Esophagus squamous epithelium (tissue), 5 donors: ENCODE data around the gene CASTOR1. TPM values are rescaled to one million over a fixed set of nuclear protein-coding genes. Genes with fewer than 3 reads are reported as not detected.
A peak's percentile ranks its signal among the peaks of the same experiment; 100 is the strongest.

ENCODE experiments used
- DNase-seq: peaks from one replicate; lab custom pipeline; 2025; lab: John Stamatoyannopoulos, UW
- H3K27ac ChIP-seq, 4 donors: fragments of 200-600 bp; sonication (generic); one replicate each; pipeline ENCODE4 v1.5.1; 2016 to 2019; ENCODE audit warnings: mild to moderate bottlenecking in 1 of 4
- H3K27me3 ChIP-seq, 4 donors: fragments of 200-600 bp; sonication (generic); 1 replicate in 3 of 4; 2 replicates in 1 of 4; pipeline versions ENCODE4 v1.5.1 to v1.6.0; 2017 to 2021; ENCODE audit warnings: antibody characterized with exemption in 1 of 4
- H3K36me3 ChIP-seq, 3 donors: fragments of 200-600 bp; sonication (generic); one replicate each; pipeline ENCODE4 v1.5.1; 2016 to 2019
- H3K4me1 ChIP-seq, 3 donors: fragments of 200-600 bp; sonication (generic); one replicate each; pipeline ENCODE4 v1.5.1; 2017 to 2019
- H3K4me3 ChIP-seq, 4 donors: fragments of 200-600 bp; sonication (generic); 1 replicate in 3 of 4; 2 replicates in 1 of 4; pipeline ENCODE4 v1.5.1; 2016 to 2019; ENCODE audit warnings: mild to moderate bottlenecking in 2 of 4, moderate library complexity in 1 of 4
- H3K9me3 ChIP-seq, 3 donors: fragments of 200-600 bp; sonication (generic); one replicate each; pipeline ENCODE4 v1.5.1; 2016 to 2019
- CTCF ChIP-seq, 6 experiments: fragments of 450-650 bp in 4 of 6; fragments of 200-600 bp in 2 of 6; sonication (generic) in 2 of 6; IDR thresholded peaks; one replicate each; pipeline ENCODE4 v1.5.1; 2016 to 2019; ENCODE audit warnings: antibody characterized with exemption in 6 of 6, mild to moderate bottlenecking in 4 of 6, moderate library complexity in 4 of 6
- POLR2A ChIP-seq, 4 donors: fragments of 450-650 bp; IDR thresholded peaks; one replicate each; pipeline ENCODE4 v1.6.1; 2017; ENCODE audit warnings: antibody characterized with exemption in 4 of 4, mild to moderate bottlenecking in 4 of 4, moderate library complexity in 3 of 4
- WGBS, 2 donors: methylation state at CpG; one replicate each; pipeline ENCODE4 v1.1.5; 2018; 5-methylcytosine and 5-hydroxymethylcytosine counted together
- intact Hi-C: fragments of 100-400 bp; cut with DNase I; formaldehyde crosslinking; loops from one replicate; pipeline ENCODE4 v1.15.0; 2022
- total RNA-seq, 4 donors: library from RNA; depleted of rRNA; stranded (reverse); fragments of >200 nt; gene quantifications; one replicate each; pipeline ENCODE4 v1.1.0, GENCODE V29; 2016
- donor health status: DM: yes; HTN: yes; CAD: no.

CASTOR1 gene
- total RNA-seq, 4 donors from 2014 or later, result 18.9 to 76.4 (median 40.7) TPM

- intact Hi-C loops, result no loop called here
- 46 to 57% methylated on average over 7 to 8 of the region's 8 CpGs for WGBS, 2 donors
- no peak for DNase-seq
- Histone ChIP-seq H3K4me1 (peaks cover 69 to 100% (median 94%) of the 10 kb centered on the region in 3 donors), H3K27ac (peak overlapping the region in 3 of 4 donors; percentile 51 to 99 (median 94)), H3K9me3 (no peaks in the 10 kb centered on the region), H3K4me3 (no peak overlapping the region), H3K36me3 (peaks cover 0 to 51% (median 0%) of the 10 kb centered on the region in 3 donors), H3K27me3 (no peaks in the 10 kb centered on the region)
- TF ChIP-seq CTCF (IDR thresholded peaks at IDR 0.05), result no peak
- no peak for TF ChIP-seq POLR2A (IDR thresholded peaks at IDR 0.05)
Measured at GRCh38 chr22:30314915-30315314, 25.6 kb upstream of the CASTOR1 start.

GRCh38 chr22:30313527-30314363 lies 24.4 kb upstream of the CASTOR1 start:
- Histone ChIP-seq H3K4me1 (peaks cover 70 to 100% (median 95%) of the 10 kb centered on the region in 3 donors), H3K27me3 (no peaks in the 10 kb centered on the region), H3K4me3 (no peak overlapping the region), H3K36me3 (peaks cover 0 to 40% (median 0%) of the 10 kb centered on the region in 3 donors), H3K9me3 (no peaks in the 10 kb centered on the region), H3K27ac (peak overlapping the region; percentile 48 to 99 (median 76))
- 59 to 64% methylated on average over 5 to 6 of the region's 8 CpGs for WGBS, 2 donors
- no peak for DNase-seq
- intact Hi-C loops, result no loop called here
- TF ChIP-seq POLR2A (IDR thresholded peaks at IDR 0.05) (no peak), CTCF (IDR thresholded peaks at IDR 0.05) (no peak)

- TF ChIP-seq CTCF (IDR thresholded peaks at IDR 0.05) (no peak), POLR2A (IDR thresholded peaks at IDR 0.05) (no peak)
- Histone ChIP-seq H3K27me3 (no peaks in the 10 kb centered on the region), H3K4me1 (peaks cover 76 to 100% (median 98%) of the 10 kb centered on the region in 3 donors), H3K4me3 (peak overlapping the region in 1 of 4 donors; percentile 22), H3K36me3 (peaks cover 0 to 24% (median 0%) of the 10 kb centered on the region in 3 donors), H3K27ac (peak overlapping the region; percentile 88 to 99 (median 94)), H3K9me3 (no peaks in the 10 kb centered on the region)
- DNase-seq, result no peak
- WGBS, 2 donors, result 33 to 37% methylated on average over 3 to 6 of the region's 6 CpGs
- intact Hi-C loops, result no loop called here
Measured at GRCh38 chr22:30312053-30312452, 22.7 kb upstream of the CASTOR1 start.

- Histone ChIP-seq H3K4me3 (peak overlapping the region in 1 of 4 donors; percentile 22), H3K27ac (peak overlapping the region; percentile 88 to 99 (median 94)), H3K27me3 (no peaks in the 10 kb centered on the region), H3K36me3 (peaks cover 0 to 15% (median 0%) of the 10 kb centered on the region in 3 donors), H3K4me1 (peaks cover 77 to 100% (median 98%) of the 10 kb centered on the region in 3 donors), H3K9me3 (no peaks in the 10 kb centered on the region)
- TF ChIP-seq POLR2A (IDR thresholded peaks at IDR 0.05), result peak in 1 of 4 donors; percentile 24
- TF ChIP-seq CTCF (IDR thresholded peaks at IDR 0.05), result no peak
- 28 to 33% methylated on average over 5 to 7 of the region's 8 CpGs for WGBS, 2 donors
- intact Hi-C loops, result no loop called here
- DNase-seq, result no peak
Measured at GRCh38 chr22:30310881-30311771, 21.8 kb upstream of the CASTOR1 start.
